Measurements from ENCODE around the gene CLINT1.
A peak's percentile ranks its signal among the peaks of the same experiment; 100 is the strongest.

Gene CLINT1

GRCh38 chr5:157820593-157821252, 38.2 kb downstream of the CLINT1 start:
- DNase-seq (ENCODE audit: low spot score) = peak; percentile 25

- no peak for DNase-seq (ENCODE audit: low spot score)
Measured at GRCh38 chr5:157819502-157820115, 39.3 kb downstream of the CLINT1 start.

- DNase-seq (ENCODE audit: low spot score) = no peak
Measured at GRCh38 chr5:157818368-157818767, 40.6 kb downstream of the CLINT1 start.

- no peak for DNase-seq (ENCODE audit: low spot score)
Measured at GRCh38 chr5:157817928-157818327, 41.0 kb downstream of the CLINT1 start.

- DNase-seq (ENCODE audit: low spot score) = no peak
Measured at GRCh38 chr5:157817387-157817702, 41.6 kb downstream of the CLINT1 start.

- DNase-seq (ENCODE audit: low spot score) = peak; percentile 11
Measured at GRCh38 chr5:157816682-157817386, 42.1 kb downstream of the CLINT1 start.

- DNase-seq (ENCODE audit: low spot score) = no peak
Measured at GRCh38 chr5:157812086-157812485, 46.9 kb downstream of the CLINT1 start.

GRCh38 chr5:157808043-157808442, 50.9 kb downstream of the CLINT1 start:
- no peak for DNase-seq (ENCODE audit: low spot score)

GRCh38 chr5:157802736-157803135, 56.2 kb downstream of the CLINT1 start:
- no peak for DNase-seq (ENCODE audit: low spot score)

- no peak for DNase-seq (ENCODE audit: low spot score)
Measured at GRCh38 chr5:157800137-157800536, 58.8 kb downstream of the CLINT1 start.

- DNase-seq (ENCODE audit: low spot score) = no peak
Measured at GRCh38 chr5:157799578-157799977, 59.4 kb downstream of the CLINT1 start.

- DNase-seq (ENCODE audit: low spot score) = peak; percentile 39
Measured at GRCh38 chr5:157793301-157793700, 65.6 kb downstream of the CLINT1 start.

- DNase-seq (ENCODE audit: low spot score) = no peak
Measured at GRCh38 chr5:157785801-157786200, 73.1 kb downstream of the CLINT1 start.

- no peak for DNase-seq (ENCODE audit: low spot score)
Measured at GRCh38 chr5:157779221-157779620, 79.7 kb downstream of the CLINT1 start.

- DNase-seq (ENCODE audit: low spot score) = no peak
Measured at GRCh38 chr5:157778121-157778805, 80.7 kb downstream of the CLINT1 start.

GRCh38 chr5:157772127-157772526, 86.8 kb downstream of the CLINT1 start:
- DNase-seq (ENCODE audit: low spot score) = peak; percentile 41

- no peak for DNase-seq (ENCODE audit: low spot score)
Measured at GRCh38 chr5:157770665-157771064, 88.3 kb downstream of the CLINT1 start.

- no peak for DNase-seq (ENCODE audit: low spot score)
Measured at GRCh38 chr5:157767689-157768088, 91.3 kb downstream of the CLINT1 start.

GRCh38 chr5:157766902-157767301, 92.0 kb downstream of the CLINT1 start:
- DNase-seq (ENCODE audit: low spot score) = no peak

GRCh38 chr5:157766442-157766841, 92.5 kb downstream of the CLINT1 start:
- no peak for DNase-seq (ENCODE audit: low spot score)

GRCh38 chr5:157764531-157764930, 94.4 kb downstream of the CLINT1 start:
- no peak for DNase-seq (ENCODE audit: low spot score)

GRCh38 chr5:157761690-157762621, 97.0 kb downstream of the CLINT1 start:
- peak; percentile 74 for DNase-seq (ENCODE audit: low spot score)

Measured in activated CD4-positive, alpha-beta T cell treated with anti-CD3 and anti-CD28 coated beads, Interleukin-2, Interleukin-4, amounts not matched to agents 100 ng/mL and 50 ng/mL, durations not matched to agents 16 hours and 8 hours (primary cell).